Keratinocyte (primary cell): Measurements from ENCODE around the gene CCNK. TPM values are rescaled to one million over a fixed set of nuclear protein-coding genes. Genes with fewer than 3 reads are reported as not detected.

Source experiments
- DNase-seq: peaks from one replicate; pipeline ENCODE4 v3.0.0-alpha.2; 2011; ENCODE audit warnings: low read depth, missing footprints, low spot score
- FAIRE-seq: peaks from 2 replicates; lab custom pipeline; 2011; peaks lifted over from hg19 to GRCh38; lab: Jason Lieb, UNC
- H2AFZ ChIP-seq: 2 replicates; pipeline ENCODE4 v1.6.0; 2012; ENCODE audit warnings: low read length, control low read depth, inconsistent platforms; ENCODE audit not compliant: control insufficient read depth
- H3K27ac ChIP-seq: 2 replicates; pipeline ENCODE4 v1.5.1; 2011; ENCODE audit warnings: low read length; ENCODE audit not compliant: control insufficient read depth, insufficient read depth
- H3K27me3 ChIP-seq: 3 replicates; pipeline ENCODE4 v1.6.0; 2011; ENCODE audit warnings: low read length; ENCODE audit not compliant: control insufficient read depth, insufficient read depth; ENCODE audit errors: extremely low read depth
- H3K36me3 ChIP-seq, 2 experiments: 2 replicates in 1 of 2; 3 replicates in 1 of 2; pipeline ENCODE4 v1.5.1; 2011; ENCODE audit warnings: low read length in 2 of 2, mild to moderate bottlenecking in 1 of 2; ENCODE audit not compliant: control insufficient read depth in 2 of 2, insufficient read depth in 2 of 2; ENCODE audit errors: extremely low read depth in 1 of 2
- H3K4me1 ChIP-seq: 3 replicates; pipeline ENCODE4 v1.5.1; 2011; ENCODE audit warnings: low read length; ENCODE audit not compliant: control insufficient read depth, insufficient read depth; ENCODE audit errors: extremely low read depth
- H3K4me2 ChIP-seq: 3 replicates; pipeline ENCODE4 v1.6.0; 2011; ENCODE audit warnings: low read depth, low read length; ENCODE audit not compliant: control insufficient read depth, insufficient read depth; ENCODE audit errors: extremely low read depth
- H3K4me3 ChIP-seq, 3 experiments: fragments of 200-600 bp in 1 of 3; sonication (generic) in 1 of 3; 2 replicates in 2 of 3; 3 replicates in 1 of 3; pipeline ENCODE4 v1.5.1; 2011 to 2016; ENCODE audit warnings: low read length in 3 of 3, mild to moderate bottlenecking in 3 of 3, control low read depth in 2 of 3, inconsistent platforms in 1 of 3, low read depth in 1 of 3, mixed read lengths in 1 of 3, mixed run types in 1 of 3, moderate library complexity in 1 of 3; ENCODE audit not compliant: control insufficient read depth in 2 of 3, insufficient read depth in 2 of 3; ENCODE audit errors: extremely low read depth in 1 of 3
- H3K79me2 ChIP-seq: 2 replicates; pipeline ENCODE4 v1.6.0; 2012; ENCODE audit warnings: low read length; ENCODE audit not compliant: control insufficient read depth, insufficient read depth
- H3K9ac ChIP-seq: 3 replicates; pipeline ENCODE4 v1.6.0; 2011; ENCODE audit warnings: low read length; ENCODE audit not compliant: control insufficient read depth, insufficient read depth; ENCODE audit errors: extremely low read depth
- H3K9me1 ChIP-seq: 3 replicates; pipeline ENCODE4 v1.6.0; 2011; ENCODE audit warnings: low read length; ENCODE audit not compliant: control insufficient read depth, insufficient read depth; ENCODE audit errors: extremely low read depth
- H3K9me3 ChIP-seq: 2 replicates; pipeline ENCODE4 v1.5.1; 2012; ENCODE audit warnings: low read depth, low read length; ENCODE audit not compliant: control insufficient read depth
- H4K20me1 ChIP-seq: 3 replicates; pipeline ENCODE4 v1.6.0; 2011; ENCODE audit warnings: low read length; ENCODE audit not compliant: control insufficient read depth, insufficient read depth; ENCODE audit errors: extremely low read depth
- CTCF ChIP-seq, 3 experiments: IDR thresholded peaks in 1 of 3; conservative IDR thresholded peaks in 1 of 3; optimal IDR thresholded peaks in 1 of 3; 2 replicates in 2 of 3; 3 replicates in 1 of 3; pipeline versions ENCODE3 to v1.5.1; 2011; ENCODE audit warnings: low read length in 3 of 3, mild to moderate bottlenecking in 3 of 3, moderate library complexity in 2 of 3, control low read depth in 1 of 3, inconsistent platforms in 1 of 3; ENCODE audit not compliant: insufficient read depth in 2 of 3; ENCODE audit errors: extremely low read depth in 1 of 3
- EZH2 ChIP-seq: IDR thresholded peaks from one replicate; pipeline ENCODE4 v1.6.1; 2012; ENCODE audit warnings: inconsistent platforms, mild to moderate bottlenecking, low read length, moderate library complexity
- dilution Hi-C: fragments of 300-500 bp; cut with MboI; formaldehyde crosslinking; loops from one replicate; pipeline ENCODE4 v1.7.0; 2020; ENCODE audit warnings: low sequenced_read_pairs; ENCODE audit not compliant: extremely low pct_ligation_motif_present
- polyA plus RNA-seq, 5 experiments: library from polyadenylated mRNA; depleted of rRNA in 3 of 5; stranded (reverse) in 3 of 5; stranded (forward) in 1 of 5; unstranded in 1 of 5; fragments of >200 nt; gene quantifications; 1 replicate in 1 of 5; 2 replicates in 3 of 5; 3 replicates in 1 of 5; pipeline versions ENCODE4 v1.2.1 to v1.2.3, GENCODE V29; 2011 to 2012; ENCODE audit warnings: missing spikeins in 2 of 5, low read depth in 1 of 5, low replicate concordance in 1 of 5

CCNK gene
- polyA plus RNA-seq, 1 donor (not counting 4 experiments of a cell fraction or from before 2014, with no cell fraction given) = 12.8 TPM

- H3K4me2 ChIP-seq = no peak overlapping the region
Observed at GRCh38 chr14:99440278-99440677, 40.9 kb upstream of the CCNK start.

GRCh38 chr14:99441157-99441870 is 39.9 kb upstream of the CCNK start:
- H3K9me1 ChIP-seq = no peaks in the 10 kb centered on the region
- H2AFZ ChIP-seq = no peak overlapping the region
- DNase-seq (no peak), FAIRE-seq (no peak)
- dilution Hi-C loops = no loop called here
- H3K27me3 ChIP-seq = no peaks in the 10 kb centered on the region
- no peaks in the 10 kb centered on the region for H3K4me1 ChIP-seq
- no peak overlapping the region for H3K4me2 ChIP-seq
- H3K9ac ChIP-seq = no peak overlapping the region
- no peak for TF ChIP-seq EZH2
- TF ChIP-seq CTCF (optimal IDR thresholded peaks at IDR 0.05 in 1 of 3, IDR thresholded peaks at IDR 0.05 in 1 of 3, conservative IDR thresholded peaks at IDR 0.05 in 1 of 3; ENCODE audit: extremely low read depth in 1 of 3, insufficient read depth in 2 of 3, low read length in 3 of 3) = no peak
- H3K9me3 ChIP-seq = no peaks in the 10 kb centered on the region
- H3K4me3 ChIP-seq = no peak overlapping the region
- H4K20me1 ChIP-seq = peaks cover 5% of the 10 kb centered on the region
- H3K79me2 ChIP-seq = no peaks in the 10 kb centered on the region
- peaks cover 15 to 24% of the 10 kb centered on the region in 2 experiments for H3K36me3 ChIP-seq
- H3K27ac ChIP-seq = no peak overlapping the region

More at GRCh38 chr14:99440278-99440677, 40.9 kb upstream of the CCNK start:
- Histone ChIP-seq H3K4me3 (no peak overlapping the region), H3K27me3 (no peaks in the 10 kb centered on the region), H3K79me2 (no peaks in the 10 kb centered on the region), H3K4me1 (no peaks in the 10 kb centered on the region), H4K20me1 (peaks cover 5% of the 10 kb centered on the region), H3K9me1 (no peaks in the 10 kb centered on the region), H3K9me3 (no peaks in the 10 kb centered on the region), H2AFZ (no peak overlapping the region), H3K36me3 (peaks cover 9 to 21% of the 10 kb centered on the region in 2 experiments), H3K27ac (no peak overlapping the region), H3K9ac (no peak overlapping the region)
- DNase-seq (no peak), FAIRE-seq (no peak)
- TF ChIP-seq EZH2 = no peak
- no peak for TF ChIP-seq CTCF (optimal IDR thresholded peaks at IDR 0.05 in 1 of 3, IDR thresholded peaks at IDR 0.05 in 1 of 3, conservative IDR thresholded peaks at IDR 0.05 in 1 of 3; ENCODE audit: extremely low read depth in 1 of 3, insufficient read depth in 2 of 3, low read length in 3 of 3)
- dilution Hi-C loops = no loop called here
